GM19238 (cell line): ENCODE results near the gene ATP5F1D.

Experiments used
- DNase-seq: peaks from one replicate; pipeline ENCODE4 v3.0.0; 2011; ENCODE audit warnings: low spot score; ENCODE audit not compliant: insufficient read length

The ATP5F1D gene

GRCh38 chr19:1220976-1221903 is 20.3 kb upstream of the ATP5F1D start:
- no peak for DNase-seq

- DNase-seq, result no peak
These were observed 19.7 kb upstream of the ATP5F1D start for GRCh38 chr19:1221904-1222255.

GRCh38 chr19:1222394-1222793 is 19.2 kb upstream of the ATP5F1D start:
- no peak for DNase-seq

GRCh38 chr19:1223018-1223855 is 18.3 kb upstream of the ATP5F1D start:
- DNase-seq, result peak; percentile 67

- DNase-seq, result no peak
These were observed 17.3 kb upstream of the ATP5F1D start for GRCh38 chr19:1224047-1224825.

- no peak for DNase-seq
These were observed 16.7 kb upstream of the ATP5F1D start for GRCh38 chr19:1224847-1225246.

- no peak for DNase-seq
These were observed 15.9 kb upstream of the ATP5F1D start for GRCh38 chr19:1225440-1226226.

- no peak for DNase-seq
These were observed 15.4 kb upstream of the ATP5F1D start for GRCh38 chr19:1226227-1226518.

- DNase-seq, result no peak
These were observed 14.8 kb upstream of the ATP5F1D start for GRCh38 chr19:1226522-1227303.

GRCh38 chr19:1227304-1228054 is 14.1 kb upstream of the ATP5F1D start:
- no peak for DNase-seq

GRCh38 chr19:1228161-1228957 is 13.2 kb upstream of the ATP5F1D start:
- no peak for DNase-seq

- no peak for DNase-seq
These were observed 12.3 kb upstream of the ATP5F1D start for GRCh38 chr19:1229056-1229923.

- no peak for DNase-seq
These were observed 11.4 kb upstream of the ATP5F1D start for GRCh38 chr19:1229924-1230782.

GRCh38 chr19:1230783-1231489 is 10.6 kb upstream of the ATP5F1D start:
- DNase-seq, result no peak

GRCh38 chr19:1231729-1232637 is 9.6 kb upstream of the ATP5F1D start:
- no peak for DNase-seq
